Measurements from ENCODE around the gene TMEM150A.

DNA sequence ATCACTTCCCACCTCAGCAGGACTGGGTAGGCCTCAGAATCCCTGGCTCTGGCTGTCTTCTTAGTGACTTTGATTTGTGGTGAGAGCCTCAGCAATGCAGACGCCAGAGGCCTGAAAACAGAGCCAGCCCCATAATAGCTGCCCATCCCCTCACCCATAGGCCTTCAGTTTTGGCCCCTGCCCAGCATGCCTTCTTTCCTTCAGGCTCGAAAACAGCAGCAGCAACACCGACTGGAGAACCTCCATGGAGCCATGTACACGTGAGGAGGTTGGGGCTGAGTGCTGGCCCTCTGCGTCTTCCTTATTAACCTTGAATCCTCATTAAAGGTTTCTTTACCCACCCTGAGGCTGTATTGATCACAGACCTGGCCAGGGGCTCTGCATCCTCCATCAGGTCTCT is 5.3 kb downstream of the TMEM150A start:
- TF ChIP-seq CTCF (IDR thresholded peaks at IDR 0.05) = no peak
- no peak for TF ChIP-seq ZFX (IDR thresholded peaks at IDR 0.05; ENCODE audit: borderline replicate concordance)
